RCC 7860 (cell line): ENCODE data around the gene PDS5B.
A peak's percentile ranks its signal among the peaks of the same experiment; 100 is the strongest.
"Not testable (repeated sequence)": the region's sequence is repeated elsewhere in the genome, so short reads cannot be mapped to it uniquely, and the experiment has no call there.

ENCODE experiments used
- DNase-seq: peaks from one replicate; pipeline ENCODE4 v3.0.0-alpha.2; 2015; ENCODE audit warnings: low spot score
- FAIRE-seq: peaks from 2 replicates; lab custom pipeline; 2012; peaks lifted over from hg19 to GRCh38; lab: Jason Lieb, UNC

PDS5B gene

GRCh38 chr13:32647926-32648325 lies 61.7 kb downstream of the PDS5B start:
- DNase-seq (no peak), FAIRE-seq (no peak)

GRCh38 chr13:32650705-32651311 lies 64.6 kb downstream of the PDS5B start:
- FAIRE-seq (peak; percentile 52), DNase-seq (peak; percentile 23)

- no peak for FAIRE-seq
- no peak for DNase-seq
These were observed 71.1 kb downstream of the PDS5B start for GRCh38 chr13:32657309-32657708.

DNA sequence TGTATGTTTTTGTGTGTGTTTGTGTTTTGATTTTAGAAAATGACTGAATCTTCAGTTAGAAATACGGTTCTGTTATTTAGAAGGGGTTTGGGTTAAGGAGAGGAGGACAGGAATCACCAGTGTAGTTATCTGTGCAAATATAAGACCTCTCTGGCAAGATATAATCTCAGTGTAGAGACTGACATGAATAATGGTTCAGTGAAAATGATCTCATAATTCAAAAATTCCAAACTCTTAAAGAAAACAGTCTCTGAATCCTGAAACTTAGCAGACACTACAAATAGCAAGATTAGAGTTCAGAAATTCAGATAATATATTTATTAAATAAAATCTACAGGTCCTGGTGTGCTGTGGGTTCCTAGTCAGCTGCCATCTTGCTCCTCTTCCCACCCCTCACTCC lies 73.5 kb downstream of the PDS5B start:
- FAIRE-seq (no peak), DNase-seq (no peak)

- no peak for DNase-seq
- FAIRE-seq, result no peak
These were observed 74.0 kb downstream of the PDS5B start for GRCh38 chr13:32660227-32660626.

GRCh38 chr13:32661685-32662084 lies 75.4 kb downstream of the PDS5B start:
- no peak for FAIRE-seq

DNA sequence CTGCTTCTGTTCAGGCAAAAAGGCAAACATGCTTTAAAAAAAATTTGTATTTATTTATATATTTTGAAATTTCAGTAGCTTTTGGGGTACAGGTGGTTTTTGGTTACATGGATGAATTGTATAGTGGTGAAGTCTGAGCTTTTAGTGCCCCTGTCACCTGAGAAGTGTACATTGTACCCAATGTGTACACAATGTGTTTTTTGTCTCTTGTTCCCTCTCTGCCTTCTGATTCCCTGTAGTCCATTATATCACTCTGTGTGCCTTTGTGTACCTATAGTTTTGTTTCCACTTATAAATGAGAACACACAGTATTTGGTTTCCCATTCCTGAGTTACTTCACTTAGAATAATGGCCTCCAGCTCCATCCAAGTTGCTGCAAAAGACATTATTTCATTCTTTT lies 77.4 kb downstream of the PDS5B start:
- DNase-seq (no peak), FAIRE-seq (no peak)

More at GRCh38 chr13:32661685-32662084, 75.4 kb downstream of the PDS5B start:
- DNase-seq, result no peak

- no peak for DNase-seq
- FAIRE-seq, result no peak
These were observed 80.8 kb downstream of the PDS5B start for GRCh38 chr13:32666990-32667571.

- FAIRE-seq (peak; percentile 66), DNase-seq (peak; percentile 9)
These were observed 82.9 kb downstream of the PDS5B start for GRCh38 chr13:32669030-32669646.

DNA sequence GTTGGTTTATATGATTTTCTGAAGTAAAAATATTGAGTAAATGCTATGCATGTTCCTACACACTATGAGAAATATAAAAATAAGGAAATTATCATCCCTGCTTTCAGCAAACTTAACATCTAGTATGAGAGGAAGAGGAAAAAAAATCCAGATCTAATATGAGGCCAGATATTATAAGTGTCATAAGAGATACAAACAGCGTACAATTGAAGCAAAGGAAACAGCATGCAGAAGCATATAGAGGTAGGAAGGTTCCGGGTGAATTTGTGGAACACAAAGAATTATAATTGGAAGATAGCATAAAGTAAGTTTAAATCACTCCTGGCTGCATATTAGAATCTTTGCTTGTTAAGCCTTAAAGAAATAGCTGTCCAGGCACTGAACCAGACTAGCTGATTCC lies 88.3 kb downstream of the PDS5B start:
- DNase-seq (no peak), FAIRE-seq (no peak)

GRCh38 chr13:32676242-32676641 lies 90.0 kb downstream of the PDS5B start:
- FAIRE-seq (no peak), DNase-seq (no peak)

GRCh38 chr13:32682130-32682529 lies 95.9 kb downstream of the PDS5B start:
- FAIRE-seq (no peak), DNase-seq (no peak)

- DNase-seq, result no peak
- no peak for FAIRE-seq
These were observed 96.5 kb downstream of the PDS5B start for GRCh38 chr13:32682740-32683139.

- DNase-seq, result no peak
- peak; percentile 5 for FAIRE-seq
These were observed 101.0 kb downstream of the PDS5B start for GRCh38 chr13:32687275-32687674.

DNA sequence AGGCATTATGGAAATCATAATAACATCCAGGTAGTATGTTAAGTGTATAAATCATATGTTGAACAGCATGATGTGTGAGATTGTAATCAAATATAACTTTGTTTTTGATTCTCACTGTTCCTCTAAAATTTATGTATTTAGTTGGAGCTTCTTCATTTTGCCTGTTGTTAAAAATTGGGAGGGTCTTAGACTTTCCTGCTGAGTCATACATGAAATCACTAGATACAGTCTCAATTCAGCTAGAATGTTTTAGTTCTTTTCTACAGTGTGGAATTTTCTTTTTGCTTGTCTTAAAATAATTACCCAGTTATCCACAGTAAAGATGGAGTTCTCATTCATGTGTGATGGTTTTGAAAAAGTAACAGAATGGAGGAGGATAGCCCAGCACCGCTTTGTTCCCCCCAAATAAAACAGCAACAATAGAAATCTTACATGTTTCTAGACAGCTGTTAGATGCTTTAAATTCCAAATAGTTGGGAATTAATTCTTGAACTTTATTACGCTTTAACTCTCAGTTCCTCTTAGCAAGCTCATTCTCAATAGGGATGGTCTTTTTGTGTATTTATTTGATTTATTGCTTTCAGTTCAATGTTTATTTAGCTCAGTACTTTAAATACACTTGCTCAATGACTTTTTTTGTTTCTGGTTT lies 109.5 kb downstream of the PDS5B start:
- no peak for FAIRE-seq
- DNase-seq, result no peak

DNA sequence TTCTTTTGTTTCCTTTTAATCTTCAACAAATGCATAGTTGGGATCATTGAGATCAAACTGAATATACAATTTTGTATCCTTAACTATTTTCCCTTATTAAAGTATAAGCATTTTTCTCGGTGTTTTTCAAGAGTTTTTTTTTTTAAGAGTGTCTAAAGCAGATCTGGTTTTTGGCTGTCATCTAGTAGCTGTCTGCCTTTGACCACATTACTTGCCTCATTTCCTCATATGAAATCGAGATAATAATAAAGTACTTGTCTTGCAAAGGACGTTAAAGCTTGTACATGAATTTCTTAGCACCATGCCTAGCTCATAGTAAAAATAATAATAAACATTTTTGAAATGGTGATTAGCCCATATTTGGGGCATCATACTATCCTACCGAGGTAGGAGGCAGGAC lies 121.2 kb downstream of the PDS5B start:
- DNase-seq, result no peak
- no peak for FAIRE-seq

- FAIRE-seq, result no peak
- no peak for DNase-seq
These were observed 127.1 kb downstream of the PDS5B start for GRCh38 chr13:32713397-32713796.

GRCh38 chr13:32716201-32716600 lies 129.9 kb downstream of the PDS5B start:
- FAIRE-seq, DNase-seq: not testable (repeated sequence)

DNA sequence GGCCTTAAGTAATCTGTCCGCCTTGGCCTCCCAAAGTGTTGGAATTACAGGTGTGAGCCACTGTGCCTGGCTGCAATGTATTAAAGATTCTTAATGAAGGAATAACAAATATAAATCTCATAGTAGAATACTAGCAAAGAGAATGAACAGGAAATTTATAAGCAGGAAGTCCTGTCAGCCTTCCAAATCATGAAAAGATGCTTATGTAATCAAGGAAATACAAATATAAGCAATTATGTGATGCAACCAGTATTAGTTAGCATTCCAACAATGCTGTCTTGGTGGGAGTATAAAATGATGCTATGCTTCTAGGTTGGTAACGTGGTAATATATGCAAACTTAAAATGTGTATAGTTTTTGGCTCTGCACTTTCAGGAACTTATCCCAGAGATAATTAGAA lies 133.8 kb downstream of the PDS5B start:
- DNase-seq, result no peak
- no peak for FAIRE-seq

GRCh38 chr13:32721131-32722034 lies 135.1 kb downstream of the PDS5B start:
- DNase-seq, result not testable (repeated sequence)

GRCh38 chr13:32722340-32722739 lies 136.1 kb downstream of the PDS5B start:
- no peak for FAIRE-seq
- no peak for DNase-seq

More at GRCh38 chr13:32721131-32722034, 135.1 kb downstream of the PDS5B start:
- not testable (repeated sequence) for FAIRE-seq
